ENCODE measurements around the gene HDHD5. TPM values are rescaled to one million over a fixed set of nuclear protein-coding genes. Genes with fewer than 3 reads are reported as not detected.
"Not testable (repeated sequence)": the region's sequence is repeated elsewhere in the genome, so short reads cannot be mapped to it uniquely, and the experiment has no call there.

The HDHD5 gene
- total RNA-seq, 1 donor from 2014 or later = 37.6 TPM

DNA sequence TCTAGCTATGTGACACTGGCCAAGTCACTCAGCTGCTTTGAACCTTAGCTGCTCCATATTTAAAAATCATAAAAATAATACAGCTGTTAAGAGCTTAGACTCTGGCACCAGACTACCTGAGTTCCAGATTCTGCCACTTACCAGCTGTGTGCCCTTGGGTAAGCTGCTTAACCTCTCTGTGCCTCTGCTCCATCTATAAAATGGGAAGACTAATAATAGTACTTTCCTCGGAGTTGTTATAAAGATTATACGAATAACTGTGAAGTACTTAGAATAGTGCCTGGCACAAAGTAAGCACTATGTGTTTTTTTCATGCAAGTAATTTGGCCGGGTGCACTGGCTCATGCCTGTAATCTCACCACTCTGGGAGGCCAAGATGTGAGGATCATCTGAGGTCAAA is 1.4 kb downstream of the HDHD5 start:
- intact Hi-C loops (cut with micrococcal nuclease) = loop anchor here (2.0 to 5.0 kb wide), 2 partner anchors 39 to 470 kb away; partner anchors contain the start of gene ATP6V1E1

DNA sequence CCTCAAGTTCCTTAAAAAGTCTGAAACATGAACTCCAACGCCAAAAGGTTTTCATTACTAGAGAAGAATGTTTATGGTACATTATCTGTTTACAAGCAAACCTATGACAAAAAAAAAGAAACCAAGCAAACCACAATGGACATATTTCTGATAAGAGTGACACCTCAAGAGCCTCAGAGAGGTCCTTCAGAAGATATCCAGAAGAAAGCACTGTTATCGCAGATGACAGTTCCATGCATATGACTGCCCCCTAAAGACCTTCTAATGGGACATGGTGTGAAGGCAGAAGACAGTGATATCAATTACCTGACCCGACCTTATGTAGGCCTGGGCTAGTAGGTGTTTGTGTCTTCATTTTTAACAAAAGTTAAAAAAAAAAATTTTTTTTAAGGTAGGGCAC is 3.1 kb downstream of the HDHD5 start:
- intact Hi-C loops (cut with micrococcal nuclease) = loop anchor here (5.0 kb wide), 1 partner anchor 471 kb away; the partner anchor contains the start of gene ATP6V1E1

DNA sequence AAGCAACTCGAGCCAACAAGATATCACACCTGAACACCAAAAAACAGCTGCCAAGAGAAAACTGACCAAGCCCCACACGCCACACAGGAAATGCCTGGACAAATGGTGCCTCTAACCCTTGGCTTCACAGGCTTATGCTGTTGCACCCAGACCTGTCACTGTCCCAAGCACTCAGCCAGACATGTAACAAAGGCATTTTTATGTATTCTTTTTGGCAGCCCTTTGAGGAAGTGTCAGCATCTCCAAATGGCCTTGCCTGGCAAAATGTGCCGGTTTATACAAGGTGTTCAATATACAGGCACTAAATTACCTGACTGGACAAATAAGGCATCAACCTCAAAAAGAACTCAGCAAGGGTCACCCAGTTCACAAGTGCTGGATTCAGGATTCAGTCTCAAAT is 6.1 kb downstream of the HDHD5 start:
- intact Hi-C loops (cut with micrococcal nuclease) = no loop called here

DNA sequence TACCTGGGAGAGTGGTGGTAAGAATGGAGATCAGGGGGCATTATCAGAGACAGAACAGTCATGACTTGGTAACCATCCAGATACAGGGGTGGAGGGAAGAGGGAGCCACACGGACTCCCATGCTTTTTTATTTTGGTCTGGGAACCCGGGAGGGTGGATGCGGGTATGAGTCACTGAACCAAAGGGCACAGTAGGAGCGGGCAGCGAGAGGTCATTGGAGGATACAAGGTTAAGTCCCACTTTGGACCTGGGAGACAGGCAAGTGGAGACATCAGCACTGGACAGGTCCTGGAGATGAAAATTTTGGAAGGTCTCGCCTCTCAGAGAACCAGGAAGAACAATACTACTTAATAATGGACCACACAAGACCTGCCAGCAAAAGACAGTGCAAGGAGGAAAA is 6.7 kb downstream of the HDHD5 start:
- intact Hi-C loops (cut with micrococcal nuclease) = no loop called here

DNA sequence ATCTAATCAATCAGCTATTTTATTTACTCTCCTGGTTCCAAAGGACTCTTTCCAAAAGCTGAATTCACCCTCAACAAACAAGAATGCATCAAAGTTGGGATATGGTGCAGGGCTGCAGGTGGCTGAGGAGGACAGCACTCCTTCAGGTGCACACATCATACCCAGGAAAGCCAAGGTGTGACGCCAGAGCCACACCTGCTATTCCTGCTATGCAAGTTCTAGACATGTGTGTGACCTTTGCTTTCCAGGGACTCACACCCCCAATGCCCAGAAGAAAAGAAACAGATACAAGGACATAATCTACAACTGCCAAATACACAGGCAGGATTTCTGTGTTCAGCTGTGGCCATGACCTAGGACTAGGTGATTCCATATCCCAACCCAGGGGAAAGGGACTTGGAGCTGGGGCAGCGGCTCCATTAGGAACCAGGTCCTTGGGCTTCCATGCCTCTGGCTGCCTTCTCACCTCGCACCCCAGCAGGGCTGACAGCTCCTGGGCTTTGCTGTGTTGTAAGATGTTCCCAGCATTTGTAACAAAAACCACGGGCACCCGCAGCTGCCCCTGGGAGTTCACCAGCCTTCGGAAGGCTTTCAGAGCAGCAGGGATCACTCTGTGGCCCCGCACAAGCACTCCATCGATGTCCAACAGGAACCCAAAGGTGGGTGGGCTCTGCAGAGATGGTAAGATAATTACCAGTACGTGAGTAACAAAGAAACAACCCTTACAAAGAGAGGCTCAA is 9.8 kb downstream of the HDHD5 start:
- intact Hi-C loops (cut with micrococcal nuclease) = no loop called here

DNA sequence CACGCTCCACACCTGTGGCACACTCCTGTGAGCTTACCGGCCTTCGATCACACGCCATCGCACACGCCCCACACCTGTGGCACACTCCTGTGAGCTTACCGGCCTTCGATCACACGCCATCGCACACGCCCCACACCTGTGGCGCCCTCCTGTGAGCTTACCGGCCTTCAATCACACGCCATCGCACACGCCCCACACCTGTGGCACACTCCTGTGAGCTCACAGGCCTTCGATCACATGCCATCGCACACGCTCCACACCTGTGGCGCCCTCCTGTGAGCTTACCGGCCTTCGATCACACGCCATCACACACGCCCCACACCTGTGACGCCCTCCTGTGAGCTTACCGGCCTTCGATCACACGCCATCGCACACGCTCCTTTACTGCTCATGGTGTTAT is 11.6 kb downstream of the HDHD5 start:
- intact Hi-C loops (cut with micrococcal nuclease) = not testable (repeated sequence)

DNA sequence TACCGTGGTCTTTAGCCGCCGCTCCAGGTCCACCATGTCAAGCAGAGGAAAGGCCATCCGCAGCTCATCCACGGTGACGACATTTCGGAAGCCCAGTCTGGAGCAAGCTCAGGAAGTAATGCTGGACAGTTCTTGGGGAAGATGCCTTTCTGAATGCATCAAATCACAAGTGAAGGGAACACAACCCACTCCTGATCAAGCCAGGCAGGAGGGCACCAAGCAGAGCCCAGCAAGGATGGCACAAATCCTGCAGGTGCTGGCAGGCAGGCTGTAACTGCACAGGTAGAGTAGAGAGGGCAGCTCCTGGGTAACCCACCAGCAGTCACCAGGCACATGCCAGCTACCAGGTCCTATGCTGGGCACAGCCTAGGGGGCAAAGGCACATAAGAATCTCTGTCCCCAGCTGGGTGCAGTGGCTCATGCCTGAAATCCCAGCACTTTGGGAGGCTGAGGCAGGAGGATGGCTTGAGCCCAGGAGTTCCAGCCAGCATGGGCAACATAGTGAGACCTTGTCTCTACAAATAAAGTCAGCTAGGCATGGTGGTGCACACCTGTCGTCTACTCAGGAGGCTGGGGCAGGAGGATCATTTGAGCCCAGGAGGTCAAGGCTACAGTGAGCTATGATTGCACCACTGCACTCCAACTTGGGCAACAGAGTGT is 13.9 kb downstream of the HDHD5 start:
- intact Hi-C loops (cut with micrococcal nuclease) = no loop called here

DNA sequence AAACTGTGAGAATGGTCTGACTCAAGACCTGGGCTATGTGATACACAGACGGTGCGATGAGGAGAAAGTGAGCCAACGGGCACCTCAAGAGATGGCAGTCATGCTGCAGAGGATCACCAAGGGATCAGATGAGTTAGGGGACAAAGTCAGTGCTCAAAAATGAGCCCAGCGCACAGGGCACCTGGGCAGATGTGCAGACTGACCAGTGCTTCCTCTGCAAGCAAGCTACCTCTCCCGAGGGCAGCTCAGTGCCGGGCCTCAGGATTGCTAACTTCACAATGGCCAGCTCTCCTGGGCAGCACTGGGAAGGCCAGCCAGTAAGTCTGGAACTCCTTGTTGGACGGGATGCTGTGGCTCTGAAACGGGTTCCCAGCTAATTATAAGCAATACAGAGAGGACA is 15.3 kb downstream of the HDHD5 start:
- intact Hi-C loops (cut with micrococcal nuclease) = no loop called here

DNA sequence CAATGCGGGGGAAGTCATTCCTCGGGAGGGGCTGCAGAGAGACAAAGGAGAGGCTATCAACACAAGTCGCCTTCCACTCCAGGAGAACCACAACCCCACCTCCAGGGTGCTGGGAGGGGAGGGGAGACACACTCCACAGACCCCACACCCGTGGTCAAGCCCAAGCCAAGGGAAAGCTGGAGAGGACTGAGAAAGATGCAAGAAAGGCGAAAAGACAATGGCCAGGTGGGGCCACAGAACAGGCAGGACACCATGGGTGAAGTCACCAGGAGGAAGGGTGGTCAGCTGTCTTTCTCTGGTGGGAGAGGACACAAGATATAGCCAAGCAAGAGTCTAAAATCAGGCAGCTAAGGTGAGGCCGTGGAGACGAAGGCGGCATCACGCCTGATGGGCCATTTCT is 16.0 kb downstream of the HDHD5 start:
- intact Hi-C loops (cut with micrococcal nuclease) = no loop called here

DNA sequence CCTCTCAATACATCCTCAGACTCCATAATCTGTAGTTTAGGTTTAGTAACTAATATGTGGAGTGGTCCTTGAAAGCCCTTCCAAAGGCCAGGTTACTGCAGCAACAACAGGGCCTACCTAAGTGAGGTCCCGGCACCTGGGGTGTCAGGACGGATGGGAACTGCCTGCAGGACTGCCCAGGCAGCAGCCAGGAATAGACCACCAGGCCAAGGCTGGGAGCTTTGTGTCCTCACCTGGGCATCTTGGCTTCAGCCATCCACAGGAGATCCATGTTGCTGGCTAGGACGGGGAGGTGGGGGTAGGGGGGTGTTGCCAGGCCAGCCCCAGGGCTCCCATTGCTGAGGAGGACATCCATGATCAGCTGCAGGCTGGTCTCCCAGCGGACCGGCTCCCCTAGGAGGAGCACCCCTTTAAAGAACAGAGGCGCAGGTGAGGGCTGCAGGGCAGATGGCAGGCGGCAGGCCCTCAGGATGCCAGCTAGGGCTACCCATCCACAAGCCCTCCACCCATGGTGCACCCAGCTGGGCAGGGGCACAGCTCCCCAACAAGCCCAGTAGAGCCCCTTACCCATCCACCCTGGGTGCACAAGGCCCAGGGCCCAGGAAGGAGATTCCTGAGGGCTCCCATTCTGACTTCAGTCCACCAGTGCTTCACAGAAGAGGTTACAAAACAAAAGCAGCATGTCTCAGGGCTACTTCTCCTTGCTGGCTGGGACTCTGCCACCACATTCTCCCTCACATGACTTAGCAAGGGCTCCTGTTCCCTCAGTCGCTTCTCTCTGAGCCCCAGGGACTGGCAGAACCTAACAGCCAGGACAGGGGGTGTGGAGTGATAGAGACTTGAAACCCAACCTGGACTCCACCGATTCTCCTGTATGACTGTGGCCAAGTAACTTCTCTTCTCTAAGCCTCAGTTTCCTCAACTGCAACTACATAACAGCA is 18.0 kb downstream of the HDHD5 start:
- intact Hi-C loops (cut with micrococcal nuclease) = no loop called here

DNA sequence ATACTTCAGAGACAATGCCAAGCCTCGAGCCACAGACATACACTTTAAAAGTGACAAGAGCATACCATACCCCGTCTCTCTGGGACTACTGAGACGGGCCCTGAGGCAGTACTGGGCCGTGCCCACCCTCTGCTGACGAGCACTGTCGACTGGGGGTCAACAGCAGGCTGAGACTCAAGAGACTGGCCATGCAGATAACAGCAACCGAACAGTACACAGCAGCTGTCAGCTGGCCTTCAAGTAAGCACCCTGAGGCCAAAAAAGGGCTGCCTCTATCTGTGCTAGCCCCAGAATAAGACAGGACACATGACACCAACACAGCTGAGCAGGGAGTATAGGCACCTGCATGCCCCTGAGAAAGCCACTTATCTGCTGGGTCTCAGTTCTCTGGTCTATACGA is 19.1 kb downstream of the HDHD5 start:
- intact Hi-C loops (cut with micrococcal nuclease) = no loop called here

DNA sequence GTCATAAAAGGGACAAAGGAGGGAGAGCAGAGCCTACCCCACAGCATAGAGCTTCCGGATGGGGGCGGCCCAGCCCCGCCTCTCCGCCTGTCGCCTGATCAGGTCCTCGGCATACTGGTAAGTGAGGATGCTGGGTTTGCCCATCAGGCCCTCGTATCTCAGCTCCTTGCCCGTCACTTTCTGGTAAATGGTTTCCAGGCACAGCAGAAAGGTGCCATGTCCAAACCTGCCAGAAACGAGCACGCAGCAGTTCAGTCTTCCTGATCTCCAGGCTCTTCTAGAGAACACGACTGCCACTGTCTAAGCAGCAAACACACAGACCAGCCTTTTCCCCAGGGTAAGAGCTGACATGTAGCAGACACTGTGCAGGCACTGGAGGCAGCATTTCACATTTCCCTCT is 20.6 kb downstream of the HDHD5 start:
- intact Hi-C loops (cut with micrococcal nuclease) = no loop called here

DNA sequence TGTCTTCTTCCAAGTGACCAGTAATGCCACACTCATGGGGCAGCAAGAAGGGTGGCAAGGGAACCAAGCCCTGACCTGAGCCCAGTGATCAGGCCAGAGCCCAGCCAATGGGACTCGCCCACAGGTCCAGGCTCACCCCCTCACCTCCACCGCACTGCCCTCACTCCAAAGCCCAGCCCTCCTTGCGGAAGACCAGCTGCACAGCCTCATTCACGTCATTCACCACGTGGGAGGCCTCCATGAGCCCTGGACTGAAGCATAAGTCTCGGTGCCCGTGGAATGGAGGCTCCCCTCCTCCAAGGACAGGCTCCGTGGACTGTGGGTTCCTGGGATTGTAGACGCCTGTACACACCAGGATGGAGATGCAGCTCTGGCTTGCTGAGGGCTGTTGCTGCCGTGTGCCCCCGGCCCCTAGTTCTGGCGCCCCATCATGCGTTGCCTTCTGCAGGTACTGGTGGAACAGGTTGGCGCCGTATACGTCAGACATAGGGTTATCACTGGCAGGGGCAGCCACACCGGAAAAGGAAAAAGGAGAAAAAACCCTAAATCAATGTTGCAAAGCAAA is 21.1 kb downstream of the HDHD5 start:
- intact Hi-C loops (cut with micrococcal nuclease) = no loop called here

DNA sequence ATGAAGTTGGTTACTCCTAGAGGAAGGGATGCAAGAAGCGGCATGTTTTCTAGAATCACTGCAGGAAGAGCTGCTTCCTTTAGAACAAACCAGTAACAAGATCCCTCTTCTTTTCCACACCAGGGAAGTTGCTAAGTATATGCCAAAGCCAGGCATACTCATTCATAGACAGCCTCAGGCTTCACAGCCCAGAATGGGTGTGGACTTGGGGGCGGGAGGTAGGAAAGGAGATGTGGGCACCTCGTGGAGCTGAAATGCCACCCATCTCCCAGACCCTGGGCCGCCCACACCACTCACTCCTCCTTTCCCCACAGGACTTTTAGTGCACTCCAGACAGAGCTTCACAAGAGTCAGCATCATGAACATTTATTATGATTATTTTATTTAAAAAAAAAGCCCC is 21.9 kb downstream of the HDHD5 start:
- intact Hi-C loops (cut with micrococcal nuclease) = no loop called here

DNA sequence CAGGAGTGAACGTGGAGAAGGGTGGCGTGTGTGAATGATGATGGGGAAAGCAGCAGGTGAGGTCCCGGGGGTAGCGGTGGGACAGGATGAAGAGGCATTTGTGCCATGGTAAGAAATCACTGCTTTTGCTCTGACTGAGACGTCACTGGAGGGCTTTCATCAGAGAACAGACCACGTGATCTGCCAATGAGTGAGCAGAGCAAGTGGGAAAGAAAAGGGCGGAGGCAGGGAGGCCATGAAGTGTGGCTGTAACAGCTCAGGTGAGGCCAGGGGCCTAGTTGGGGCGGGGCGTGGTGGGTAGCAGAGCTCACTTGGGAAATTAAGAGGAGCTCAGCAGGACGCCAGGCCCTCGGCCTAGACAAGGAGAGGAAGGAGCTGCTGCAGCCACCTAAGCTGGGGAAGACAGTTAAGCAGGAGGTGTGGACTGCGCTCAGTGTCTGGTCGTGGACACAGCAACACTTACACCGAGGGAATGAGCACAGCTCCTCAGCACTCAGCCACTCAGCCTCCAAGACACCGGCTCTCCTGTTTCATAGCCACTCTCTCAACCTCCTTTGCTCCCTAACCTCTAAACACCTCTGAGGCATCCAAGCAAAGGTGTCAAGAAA is 23.8 kb downstream of the HDHD5 start:
- intact Hi-C loops (cut with micrococcal nuclease) = no loop called here

DNA sequence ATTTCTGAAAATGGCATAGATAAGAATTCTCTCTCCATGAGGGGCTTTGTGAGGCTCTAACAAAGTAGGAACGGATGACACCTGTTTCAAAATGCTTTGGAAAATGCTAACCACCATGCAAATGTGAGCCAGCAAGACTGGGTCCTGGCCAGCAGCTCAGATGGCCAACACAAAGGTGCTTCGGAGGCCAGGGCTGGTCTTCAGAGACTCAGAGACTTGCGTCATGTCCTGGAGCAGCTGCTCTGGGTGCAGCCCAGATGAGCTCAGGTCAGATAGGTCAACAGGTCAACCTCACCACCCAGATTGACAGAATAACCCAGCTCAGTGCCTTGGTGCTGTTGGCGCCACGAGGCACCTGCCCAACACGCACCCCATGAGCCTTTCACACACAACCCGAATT is 25.9 kb downstream of the HDHD5 start:
- intact Hi-C loops (cut with micrococcal nuclease) = no loop called here

DNA sequence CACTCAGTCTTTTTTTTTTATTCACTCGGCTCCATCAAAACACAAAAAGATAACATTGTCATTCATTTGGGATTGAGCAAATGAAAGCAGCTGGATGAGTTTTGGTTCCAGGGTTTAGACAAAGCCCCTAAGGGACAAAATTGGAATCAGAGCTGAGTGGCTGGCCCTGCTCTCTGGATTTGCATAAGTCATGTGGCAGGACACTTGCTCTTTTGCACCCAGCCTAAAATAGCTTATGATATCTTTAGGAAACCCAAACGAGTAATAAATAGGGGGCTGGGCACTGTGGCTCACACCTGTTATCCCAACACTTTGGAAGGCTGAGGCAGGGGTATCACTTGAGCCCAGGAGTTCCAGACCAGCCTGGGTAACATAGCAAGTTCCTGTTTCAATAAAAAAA is 27.0 kb downstream of the HDHD5 start:
- intact Hi-C loops (cut with micrococcal nuclease) = no loop called here

DNA sequence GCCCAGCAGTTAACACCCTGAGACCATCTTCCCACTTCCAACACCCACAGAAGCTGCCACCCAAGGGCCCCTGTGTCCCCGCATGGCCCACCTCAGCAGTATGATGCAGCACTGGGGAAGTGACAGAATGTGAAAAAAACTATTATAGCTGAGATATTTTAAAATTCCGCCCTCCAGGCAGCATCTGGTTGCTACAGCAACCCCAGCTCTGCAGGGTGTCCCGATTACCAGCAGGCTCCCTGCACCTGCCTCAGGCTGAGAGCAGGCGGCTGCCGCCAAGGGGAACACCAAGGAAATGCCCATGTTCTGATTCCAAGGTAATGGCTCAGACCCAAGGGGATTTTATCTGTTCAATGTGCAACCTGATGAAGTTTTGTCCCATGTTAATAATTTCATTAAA is 27.4 kb downstream of the HDHD5 start:
- intact Hi-C loops (cut with micrococcal nuclease) = no loop called here

DNA sequence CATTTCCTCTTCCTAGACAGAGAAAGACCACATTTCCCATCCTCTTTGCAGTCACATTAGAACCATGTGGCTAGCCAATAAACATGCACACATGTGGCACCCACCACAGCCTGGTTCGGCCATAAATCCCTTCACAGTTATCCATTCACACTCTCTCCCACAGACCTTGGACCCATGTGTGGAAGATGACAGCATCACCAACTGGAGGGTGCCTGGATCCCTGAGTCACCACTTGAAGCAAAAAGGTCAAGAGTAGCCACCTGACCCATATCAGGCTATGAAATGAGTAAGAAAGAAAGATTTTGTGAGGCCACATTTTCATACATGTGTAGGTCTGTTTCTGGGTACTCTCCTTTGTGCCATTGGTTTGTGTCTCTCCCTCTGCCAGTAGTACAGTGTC is 28.9 kb downstream of the HDHD5 start:
- intact Hi-C loops (cut with micrococcal nuclease) = no loop called here

DNA sequence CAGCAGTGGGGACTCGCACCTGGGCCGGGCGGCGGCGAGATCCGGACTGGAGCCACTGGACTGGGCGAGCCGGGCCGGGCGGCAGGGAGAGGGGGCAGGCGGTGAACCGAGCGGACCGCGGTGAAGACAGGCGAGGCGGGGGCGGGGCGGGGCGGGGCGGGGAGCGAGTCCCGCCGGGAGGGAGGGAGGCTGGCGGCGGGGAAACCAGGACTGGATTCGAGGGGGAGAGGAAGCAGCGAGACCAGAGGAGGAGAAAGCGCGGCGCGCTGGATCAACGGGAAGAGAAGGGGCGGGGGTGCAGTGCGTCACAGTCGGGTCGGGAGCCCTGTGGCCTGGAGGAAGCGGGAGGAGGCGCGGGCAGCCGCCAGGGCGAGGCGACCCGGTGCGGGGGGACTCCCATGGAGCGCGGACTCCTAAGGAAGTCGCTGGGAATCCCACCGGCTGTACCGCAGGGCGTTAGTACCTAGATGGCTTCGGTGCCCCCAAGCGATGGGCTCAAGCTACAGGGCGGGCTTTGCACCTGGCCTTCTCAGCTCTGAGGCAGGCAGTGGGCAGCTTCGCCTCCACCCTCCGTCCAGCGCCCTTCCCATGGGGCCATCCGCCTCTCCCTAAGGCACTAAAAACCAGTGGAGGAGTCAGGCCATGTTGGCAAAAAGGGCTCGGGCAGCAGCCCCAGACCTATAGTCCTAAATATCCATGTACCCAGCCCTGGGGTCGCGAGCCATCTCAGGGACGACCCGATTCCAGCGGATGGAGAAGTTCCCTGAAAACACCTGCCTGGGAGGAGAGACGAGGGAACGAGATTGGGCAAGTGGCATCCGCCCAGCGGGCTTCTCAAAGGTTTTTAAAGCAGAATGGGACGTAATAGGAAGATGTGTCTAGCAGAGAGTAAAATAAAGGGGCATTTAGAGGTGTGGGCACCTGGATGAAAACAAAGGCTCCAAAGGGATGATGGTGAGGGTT is 37.6 kb downstream of the HDHD5 start, which contains the start of gene TMEM121B:
TSS of gene TMEM121B (minus strand) at position 128 of the 963 bp plus-strand sequence. CDS start 233 bp downstream, outside the sequence.
- intact Hi-C loops (cut with micrococcal nuclease) = no loop called here

Data from T-helper 2 cell treated with Interferon-gamma antibody and Interleukin-4, amounts not matched to agents 100 ng/mL and 5 ng/mL, for 36 hours (primary cell).